Nephron progenitor cell (in vitro differentiated cells): Measurements from ENCODE around the gene RMND5A.

Source experiments
- DNase-seq: peaks from one replicate; pipeline ENCODE4 v3.0.0; 2021
- H3K27ac Mint-ChIP-seq: 2 replicates; pipeline ENCODE4 v1.8.0; 2021; ENCODE audit warnings: mild to moderate bottlenecking, moderate library complexity, mixed read lengths
- H3K27me3 Mint-ChIP-seq: 2 replicates; pipeline ENCODE4 v1.8.0; 2021; ENCODE audit warnings: mild to moderate bottlenecking, low read depth, mixed read lengths; ENCODE audit not compliant: poor library complexity
- H3K36me3 Mint-ChIP-seq: 2 replicates; pipeline ENCODE4 v1.8.0; 2021; ENCODE audit warnings: low read depth, mixed read lengths
- H3K4me1 Mint-ChIP-seq: 2 replicates; pipeline ENCODE4 v1.8.0; 2021; ENCODE audit warnings: mixed read lengths
- H3K4me3 Mint-ChIP-seq: 2 replicates; pipeline ENCODE4 v1.8.0; 2021; ENCODE audit warnings: mild to moderate bottlenecking, moderate library complexity, mixed read lengths
- H3K9me3 Mint-ChIP-seq: 2 replicates; pipeline ENCODE4 v1.8.0; 2021; ENCODE audit warnings: mild to moderate bottlenecking, moderate library complexity, mixed read lengths
- TF ChIP-seq, protein P1 (sequence below): fragments of 200-600 bp; sonication (generic); IDR thresholded peaks from 2 replicates; pipeline ENCODE4 v1.5.0; 2021; ENCODE audit warnings: antibody characterized with exemption

The RMND5A gene

DNA sequence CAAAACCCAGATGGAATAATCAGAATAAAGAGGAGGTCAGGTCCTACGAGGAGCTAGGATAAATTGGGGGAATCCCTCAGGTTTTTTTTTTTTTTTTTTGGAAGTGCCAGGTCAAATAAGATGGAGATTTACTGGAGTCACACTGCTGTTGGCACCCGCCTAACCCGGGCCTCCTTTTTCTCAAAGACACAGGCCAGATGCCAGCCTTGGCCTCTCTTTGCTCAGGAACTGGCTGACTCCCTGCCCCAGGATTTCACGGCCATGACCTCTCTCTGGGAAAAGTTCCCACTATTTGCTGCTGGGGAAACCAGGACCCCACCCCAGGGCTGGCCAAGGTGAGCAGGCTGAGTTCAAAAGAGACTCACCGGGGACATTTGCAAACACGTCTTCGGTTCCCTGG, 68.1 kb downstream of the RMND5A start:
- peaks cover 21% of the 10 kb centered on the region for H3K4me1 Mint-ChIP-seq
- no peak overlapping the region for H3K27ac Mint-ChIP-seq
- TF ChIP-seq, protein P1, sequence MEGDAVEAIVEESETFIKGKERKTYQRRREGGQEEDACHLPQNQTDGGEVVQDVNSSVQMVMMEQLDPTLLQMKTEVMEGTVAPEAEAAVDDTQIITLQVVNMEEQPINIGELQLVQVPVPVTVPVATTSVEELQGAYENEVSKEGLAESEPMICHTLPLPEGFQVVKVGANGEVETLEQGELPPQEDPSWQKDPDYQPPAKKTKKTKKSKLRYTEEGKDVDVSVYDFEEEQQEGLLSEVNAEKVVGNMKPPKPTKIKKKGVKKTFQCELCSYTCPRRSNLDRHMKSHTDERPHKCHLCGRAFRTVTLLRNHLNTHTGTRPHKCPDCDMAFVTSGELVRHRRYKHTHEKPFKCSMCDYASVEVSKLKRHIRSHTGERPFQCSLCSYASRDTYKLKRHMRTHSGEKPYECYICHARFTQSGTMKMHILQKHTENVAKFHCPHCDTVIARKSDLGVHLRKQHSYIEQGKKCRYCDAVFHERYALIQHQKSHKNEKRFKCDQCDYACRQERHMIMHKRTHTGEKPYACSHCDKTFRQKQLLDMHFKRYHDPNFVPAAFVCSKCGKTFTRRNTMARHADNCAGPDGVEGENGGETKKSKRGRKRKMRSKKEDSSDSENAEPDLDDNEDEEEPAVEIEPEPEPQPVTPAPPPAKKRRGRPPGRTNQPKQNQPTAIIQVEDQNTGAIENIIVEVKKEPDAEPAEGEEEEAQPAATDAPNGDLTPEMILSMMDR: no peak
- no peaks in the 10 kb centered on the region for H3K9me3 Mint-ChIP-seq
- H3K27me3 Mint-ChIP-seq: peaks cover 87% of the 10 kb centered on the region
- no peaks in the 10 kb centered on the region for H3K36me3 Mint-ChIP-seq
- DNase-seq: no peak
- no peak overlapping the region for H3K4me3 Mint-ChIP-seq

DNA sequence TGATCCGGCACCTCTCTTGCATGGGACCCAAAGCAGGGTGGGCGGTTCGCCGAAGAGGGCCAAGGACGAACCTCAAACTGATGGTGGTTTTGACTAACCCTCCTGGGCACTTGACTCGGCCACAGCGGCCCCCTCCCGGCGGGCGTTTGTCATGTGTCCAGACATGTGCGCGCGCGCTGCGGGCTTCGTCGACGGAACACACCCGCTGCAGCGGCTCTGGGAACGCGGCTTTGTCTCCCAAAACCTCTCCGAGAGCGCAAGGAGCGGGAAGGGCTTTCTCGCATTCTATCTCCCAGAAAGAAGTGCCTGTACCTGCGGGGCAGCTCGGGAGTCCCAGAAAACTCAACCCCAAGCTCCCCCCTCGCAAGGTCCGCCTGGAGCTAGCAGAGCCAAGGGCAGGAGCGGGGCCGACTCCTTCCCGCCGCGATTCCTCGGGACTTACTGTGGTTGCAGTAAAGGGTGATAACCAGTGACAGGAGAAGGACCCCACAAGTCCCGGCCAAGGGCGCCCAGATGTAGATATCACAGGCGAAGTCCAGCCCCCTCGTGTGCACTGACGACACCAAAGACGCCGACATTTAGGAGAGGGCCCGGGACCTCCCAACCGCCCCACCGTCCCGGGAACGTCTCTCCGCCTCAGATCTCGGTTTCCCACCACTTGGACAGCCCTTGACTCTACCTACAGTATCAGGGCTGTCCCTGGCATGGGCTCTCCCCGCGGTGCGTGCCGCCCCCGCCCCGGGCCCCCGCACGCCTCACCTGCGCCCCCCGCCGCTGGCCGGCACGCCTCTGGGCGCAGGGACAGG, 69.0 kb downstream of the RMND5A start:
- Mint-ChIP-seq H3K4me3 (peak overlapping the region; percentile 72), H3K27me3 (peaks cover 96% of the 10 kb centered on the region), H3K4me1 (peaks cover 21% of the 10 kb centered on the region), H3K36me3 (no peaks in the 10 kb centered on the region), H3K9me3 (no peaks in the 10 kb centered on the region), H3K27ac (no peak overlapping the region)
- peak; percentile 60 for DNase-seq
- TF ChIP-seq, protein P1: no peak

DNA sequence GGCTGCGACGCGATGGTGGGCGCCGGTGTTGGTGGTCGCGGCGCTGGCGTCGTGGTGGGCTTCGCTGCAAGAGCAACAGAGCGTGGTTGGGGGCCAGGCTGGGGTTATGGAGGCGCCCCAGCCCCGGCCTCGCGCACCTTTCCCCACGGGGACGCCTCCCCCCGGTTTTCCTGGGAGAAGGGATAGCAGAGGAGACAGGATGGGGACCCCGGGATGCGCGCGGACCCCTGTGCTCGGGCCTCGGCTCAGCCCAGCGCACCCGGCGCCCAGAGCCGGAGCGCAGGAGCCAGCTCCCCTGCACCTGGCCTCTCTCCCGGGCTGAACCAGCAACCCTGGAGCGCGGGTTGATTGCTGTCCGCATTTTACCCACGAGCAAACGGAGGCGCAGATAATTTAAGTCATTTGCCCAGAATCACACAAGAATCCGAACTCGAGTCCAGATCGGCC, 69.6 kb downstream of the RMND5A start:
- Mint-ChIP-seq H3K9me3 (no peaks in the 10 kb centered on the region), H3K4me1 (peaks cover 21% of the 10 kb centered on the region), H3K27ac (no peak overlapping the region), H3K27me3 (peaks cover 99% of the 10 kb centered on the region), H3K4me3 (peak overlapping the region; percentile 65), H3K36me3 (no peaks in the 10 kb centered on the region)
- no peak for DNase-seq
- TF ChIP-seq, protein P1: no peak

DNA sequence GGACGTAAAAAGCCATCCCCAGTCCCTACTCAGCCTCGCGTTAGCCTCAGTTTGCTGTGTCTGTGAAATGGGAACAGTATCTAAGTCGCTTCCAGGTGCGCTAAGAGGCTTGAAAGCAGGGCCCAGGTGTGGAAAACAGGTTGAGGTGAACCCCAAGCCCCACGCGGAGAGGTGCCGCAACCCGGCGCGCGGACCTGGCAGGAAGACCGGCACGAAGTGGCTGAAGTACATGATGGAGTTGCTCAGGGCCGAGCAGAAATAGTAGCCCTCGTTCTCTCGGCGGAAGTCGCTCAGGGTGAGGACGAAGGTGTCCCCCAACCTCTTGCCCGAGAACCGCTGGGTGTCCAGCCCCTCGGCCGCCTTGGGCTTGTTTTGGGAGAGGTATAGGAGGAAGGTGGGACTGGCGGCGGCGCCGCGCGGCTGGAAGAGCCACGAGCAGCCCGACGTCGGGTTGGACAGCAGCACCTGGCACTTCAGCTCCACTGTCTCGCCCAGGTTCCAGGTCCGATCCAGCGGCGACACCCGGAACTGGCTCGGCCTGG, 70.1 kb downstream of the RMND5A start:
- peaks cover 4% of the 10 kb centered on the region for H3K9me3 Mint-ChIP-seq
- peak overlapping the region; percentile 65 for H3K4me3 Mint-ChIP-seq
- H3K36me3 Mint-ChIP-seq: no peaks in the 10 kb centered on the region
- DNase-seq: no peak
- TF ChIP-seq, protein P1: no peak
- H3K27me3 Mint-ChIP-seq: peaks cover 99% of the 10 kb centered on the region
- no peak overlapping the region for H3K27ac Mint-ChIP-seq
- peaks cover 21% of the 10 kb centered on the region for H3K4me1 Mint-ChIP-seq

DNA sequence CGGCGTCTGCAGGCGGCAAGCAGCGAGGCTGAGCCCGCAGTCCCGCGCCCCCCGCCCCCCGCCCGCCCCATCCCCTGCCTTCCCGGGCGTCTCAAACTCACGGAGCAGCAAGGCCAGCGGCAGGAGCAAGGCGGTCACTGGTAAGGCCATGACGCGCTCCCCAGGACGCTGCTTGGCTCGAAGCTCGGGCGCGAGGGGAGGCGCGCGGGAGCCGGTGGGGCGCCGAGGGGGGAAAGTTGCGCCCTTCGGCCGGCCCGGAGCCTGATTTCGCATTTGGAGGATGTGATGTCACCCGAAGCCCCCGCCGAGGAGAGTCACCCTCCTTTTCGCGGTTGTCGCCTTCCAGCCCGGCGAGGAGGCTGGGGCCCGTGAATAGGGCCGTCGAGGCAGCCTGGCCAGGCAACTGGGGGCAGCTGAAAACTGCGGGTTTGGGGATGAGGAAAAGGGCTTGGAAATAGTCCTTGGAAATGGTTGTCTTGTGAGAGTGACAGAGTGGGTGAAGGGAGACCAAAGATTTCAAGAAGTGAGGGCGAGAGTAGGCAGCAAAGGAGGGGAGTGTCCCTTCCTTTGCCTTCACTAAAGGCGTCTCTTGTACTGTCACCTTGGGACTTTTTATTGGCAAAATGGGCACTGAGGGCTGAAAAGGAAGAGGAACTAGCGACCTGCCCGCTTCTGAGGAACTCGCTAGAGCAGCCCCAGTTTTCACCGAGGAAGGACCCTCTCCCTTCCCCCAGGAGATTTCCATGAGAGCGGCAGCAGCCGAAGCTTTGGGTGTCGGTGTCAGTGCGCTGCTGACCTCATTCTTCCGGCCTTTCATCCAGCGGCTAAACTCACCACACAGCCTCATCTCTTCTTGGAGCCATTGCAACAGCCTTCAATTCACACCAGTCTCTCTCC, 70.8 kb downstream of the RMND5A start, which contains the start of gene CD8A:
TSS of gene CD8A (minus strand) at position 238 of the 897 bp plus-strand sequence. CDS start at position 150, 88 bp downstream.
- Mint-ChIP-seq H3K27ac (no peak within 1 kb of the TSS), H3K4me1 (peaks cover 21% of the 10 kb centered on the region), H3K36me3 (peaks cover 4% of the 10 kb centered on the region), H3K27me3 (peaks cover 100% of the 10 kb centered on the region), H3K4me3 (peak within 1 kb of the TSS; percentile 79), H3K9me3 (peaks cover 11% of the 10 kb centered on the region)
- TF ChIP-seq, protein P1: no peak
- DNase-seq: peak; percentile 51
